ENCODE data around the gene ANKS1B. TPM values are rescaled to one million over a fixed set of nuclear protein-coding genes. Genes with fewer than 3 reads are reported as not detected.

The ANKS1B gene
- total RNA-seq, 3 donors from 2014 or later (not counting 1 experiment from before 2014, with no cell fraction given) = not detected

DNA sequence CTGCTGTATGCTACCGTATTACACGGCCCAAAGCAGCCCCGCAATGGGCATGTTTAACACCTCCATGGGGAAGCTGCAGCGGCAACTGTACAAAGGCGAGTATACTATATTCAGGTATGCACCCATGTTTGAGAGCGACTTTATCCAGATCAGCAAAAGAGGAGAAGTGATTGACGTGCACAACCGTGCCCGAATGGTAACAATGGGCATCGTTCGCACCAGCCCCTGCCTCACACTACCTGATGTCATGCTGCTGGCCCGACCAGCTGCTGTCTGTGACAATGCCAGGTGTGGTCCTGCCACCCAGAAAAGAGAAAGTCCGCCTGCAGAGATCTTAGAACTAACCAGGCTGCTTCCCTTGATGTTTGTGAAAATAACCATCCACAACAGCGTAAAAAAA lies 336.6 kb downstream of the ANKS1B start:
- no peaks in the 10 kb centered on the region for H3K4me1 Mint-ChIP-seq
- intact Hi-C loops (cut with micrococcal nuclease) = no loop called here
- TF ChIP-seq, protein P1, sequence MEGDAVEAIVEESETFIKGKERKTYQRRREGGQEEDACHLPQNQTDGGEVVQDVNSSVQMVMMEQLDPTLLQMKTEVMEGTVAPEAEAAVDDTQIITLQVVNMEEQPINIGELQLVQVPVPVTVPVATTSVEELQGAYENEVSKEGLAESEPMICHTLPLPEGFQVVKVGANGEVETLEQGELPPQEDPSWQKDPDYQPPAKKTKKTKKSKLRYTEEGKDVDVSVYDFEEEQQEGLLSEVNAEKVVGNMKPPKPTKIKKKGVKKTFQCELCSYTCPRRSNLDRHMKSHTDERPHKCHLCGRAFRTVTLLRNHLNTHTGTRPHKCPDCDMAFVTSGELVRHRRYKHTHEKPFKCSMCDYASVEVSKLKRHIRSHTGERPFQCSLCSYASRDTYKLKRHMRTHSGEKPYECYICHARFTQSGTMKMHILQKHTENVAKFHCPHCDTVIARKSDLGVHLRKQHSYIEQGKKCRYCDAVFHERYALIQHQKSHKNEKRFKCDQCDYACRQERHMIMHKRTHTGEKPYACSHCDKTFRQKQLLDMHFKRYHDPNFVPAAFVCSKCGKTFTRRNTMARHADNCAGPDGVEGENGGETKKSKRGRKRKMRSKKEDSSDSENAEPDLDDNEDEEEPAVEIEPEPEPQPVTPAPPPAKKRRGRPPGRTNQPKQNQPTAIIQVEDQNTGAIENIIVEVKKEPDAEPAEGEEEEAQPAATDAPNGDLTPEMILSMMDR (IDR thresholded peaks at IDR 0.05) = no peak

GRCh38 chr12:99647453-99647852 lies 337.3 kb downstream of the ANKS1B start, which contains the start of gene GARIN6:
Gene GARIN6 (plus strand): TSS chr12:99647753. CDS start chr12:99648175, 422 bp downstream.
- Histone ChIP-seq H3K27me3 (ENCODE audit: control insufficient read depth, insufficient read depth, low read length) (no peaks in the 10 kb centered on the region), H3K27ac (ENCODE audit: low read length) (no peak within 1 kb of the TSS), H3K36me3 (ENCODE audit: control insufficient read depth, insufficient read depth, low read length) (no peaks in the 10 kb centered on the region), H3K9me3 (ENCODE audit: control insufficient read depth, insufficient read depth, low read length) (no peaks in the 10 kb centered on the region), H3K4me3 (ENCODE audit: low read length) (no peak within 1 kb of the TSS), H3K4me1 (ENCODE audit: control insufficient read depth, insufficient read depth, low read length) (no peaks in the 10 kb centered on the region)
- ATAC-seq (no peak), DNase-seq (no peak)
- Mint-ChIP-seq H3K36me3 (no peaks in the 10 kb centered on the region), H3K4me3 (no peak within 1 kb of the TSS), H3K4me1 (no peaks in the 10 kb centered on the region), H3K27me3 (ENCODE audit: low read depth in 2 of 2) (no peaks in the 10 kb centered on the region), H3K9me3 (peaks cover 4 to 17% of the 10 kb centered on the region in 2 donors), H3K27ac (no peak within 1 kb of the TSS)
- intact Hi-C loops (cut with micrococcal nuclease) = no loop called here
- 77% methylated on average over 4 of the region's 4 CpGs for WGBS (ENCODE audit: insufficient coverage)
- TF ChIP-seq, protein P1 (IDR thresholded peaks at IDR 0.05) = no peak

More for the DNA sequence above, 336.6 kb downstream of the ANKS1B start:
- 89% methylated on average over 14 of the region's 14 CpGs for WGBS (ENCODE audit: insufficient coverage)
- peaks cover 4 to 11% of the 10 kb centered on the region in 2 donors for H3K9me3 Mint-ChIP-seq
- Histone ChIP-seq H3K27me3 (ENCODE audit: control insufficient read depth, insufficient read depth, low read length) (no peaks in the 10 kb centered on the region), H3K27ac (ENCODE audit: low read length) (no peak overlapping the region), H3K4me1 (ENCODE audit: control insufficient read depth, insufficient read depth, low read length) (no peaks in the 10 kb centered on the region), H3K4me3 (ENCODE audit: low read length) (no peak overlapping the region), H3K36me3 (ENCODE audit: control insufficient read depth, insufficient read depth, low read length) (no peaks in the 10 kb centered on the region), H3K9me3 (ENCODE audit: control insufficient read depth, insufficient read depth, low read length) (no peaks in the 10 kb centered on the region)
- no peak overlapping the region for H3K27ac Mint-ChIP-seq
- ATAC-seq (no peak), DNase-seq (no peak)
- H3K4me3 Mint-ChIP-seq = no peak overlapping the region
- H3K36me3 Mint-ChIP-seq = no peaks in the 10 kb centered on the region
- no peaks in the 10 kb centered on the region for H3K27me3 Mint-ChIP-seq (ENCODE audit: low read depth in 2 of 2)

DNA sequence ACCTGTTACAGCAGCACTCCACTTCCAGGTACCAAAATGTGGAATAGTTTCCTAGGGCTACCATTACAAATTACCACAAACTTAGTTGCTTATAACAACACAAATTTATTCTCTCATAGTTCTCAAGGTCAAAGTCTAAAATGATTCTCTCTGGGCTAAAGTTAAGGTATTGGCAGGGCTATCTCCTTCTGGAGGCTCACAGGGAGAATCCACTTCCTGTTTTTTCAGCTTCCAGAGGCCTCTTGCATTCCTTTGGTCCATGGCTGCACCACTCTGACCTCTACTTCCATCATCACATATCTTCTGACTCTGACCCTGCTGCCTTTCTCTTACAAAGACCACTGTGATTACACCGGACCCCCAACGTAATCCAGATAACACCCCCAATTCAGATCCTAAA lies 340.1 kb downstream of the ANKS1B start:
- no peaks in the 10 kb centered on the region for H3K36me3 ChIP-seq (ENCODE audit: control insufficient read depth, insufficient read depth, low read length)
- no peaks in the 10 kb centered on the region for H3K36me3 Mint-ChIP-seq
- 92% methylated on average over 2 of the region's 2 CpGs for WGBS (ENCODE audit: insufficient coverage)

More for the DNA sequence above, 340.1 kb downstream of the ANKS1B start:
- DNase-seq (no peak), ATAC-seq (no peak)
- Histone ChIP-seq H3K4me1 (ENCODE audit: control insufficient read depth, insufficient read depth, low read length) (no peaks in the 10 kb centered on the region), H3K4me3 (ENCODE audit: low read length) (no peak overlapping the region), H3K9me3 (ENCODE audit: control insufficient read depth, insufficient read depth, low read length) (no peaks in the 10 kb centered on the region), H3K27me3 (ENCODE audit: control insufficient read depth, insufficient read depth, low read length) (no peaks in the 10 kb centered on the region), H3K27ac (ENCODE audit: low read length) (no peak overlapping the region)
- Mint-ChIP-seq H3K27me3 (ENCODE audit: low read depth in 2 of 2) (no peaks in the 10 kb centered on the region), H3K4me1 (no peaks in the 10 kb centered on the region), H3K27ac (no peak overlapping the region), H3K9me3 (peaks cover 3 to 14% of the 10 kb centered on the region in 2 donors), H3K4me3 (no peak overlapping the region)
- TF ChIP-seq, protein P1 (IDR thresholded peaks at IDR 0.05) = no peak
- intact Hi-C loops (cut with micrococcal nuclease) = no loop called here

Measured in natural killer cell (primary cell).